GM18508 (cell line): ENCODE data around the gene PGPEP1.
"Not testable (repeated sequence)": the region's sequence is repeated elsewhere in the genome, so short reads cannot be mapped to it uniquely, and the experiment has no call there.

Source experiments
- ATAC-seq: cut with Tn5 transposase; IDR thresholded peaks from one replicate; pipeline ENCODE4 v1.9.1; 2021; ENCODE audit warnings: moderate number of reproducible peaks; ENCODE audit not compliant: insufficient read depth, unreplicated experiment

PGPEP1 gene

GRCh38 chr19:18388960-18389725 is 48.7 kb downstream of the PGPEP1 start:
- ATAC-seq: no peak

- no peak for ATAC-seq
Observed at GRCh38 chr19:18389726-18390064, 49.3 kb downstream of the PGPEP1 start.

GRCh38 chr19:18390065-18390907 is 49.9 kb downstream of the PGPEP1 start:
- no peak for ATAC-seq

GRCh38 chr19:18391509-18392075 is 51.2 kb downstream of the PGPEP1 start:
- ATAC-seq: no peak

GRCh38 chr19:18392417-18392816 is 52.0 kb downstream of the PGPEP1 start:
- no peak for ATAC-seq

GRCh38 chr19:18392926-18393325 is 52.5 kb downstream of the PGPEP1 start:
- ATAC-seq: no peak

GRCh38 chr19:18393836-18394235 is 53.4 kb downstream of the PGPEP1 start:
- ATAC-seq: no peak

- no peak for ATAC-seq
Observed at GRCh38 chr19:18396471-18397241, 56.3 kb downstream of the PGPEP1 start.

- ATAC-seq: no peak
Observed at GRCh38 chr19:18397242-18398202, 57.1 kb downstream of the PGPEP1 start, which contains the start of gene LRRC25. TSS of gene LRRC25 (minus strand) at chr19:18397622. CDS start at chr19:18396963, 659 bp downstream.

- ATAC-seq: no peak
Observed at GRCh38 chr19:18399008-18399407, 58.6 kb downstream of the PGPEP1 start.

GRCh38 chr19:18401580-18402112 is 61.2 kb downstream of the PGPEP1 start:
- no peak for ATAC-seq

GRCh38 chr19:18402455-18403248 is 62.3 kb downstream of the PGPEP1 start:
- ATAC-seq: not testable (repeated sequence)

- not testable (repeated sequence) for ATAC-seq
Observed at GRCh38 chr19:18405754-18406153, 65.4 kb downstream of the PGPEP1 start.

- no peak for ATAC-seq
Observed at GRCh38 chr19:18406749-18407148, 66.4 kb downstream of the PGPEP1 start.

GRCh38 chr19:18408053-18408476 is 67.7 kb downstream of the PGPEP1 start:
- no peak for ATAC-seq

- no peak for ATAC-seq
Observed at GRCh38 chr19:18412610-18413239, 72.3 kb downstream of the PGPEP1 start.

GRCh38 chr19:18414504-18415177 is 74.2 kb downstream of the PGPEP1 start:
- no peak for ATAC-seq
